GM12878 (cell line): ENCODE data around the gene RBM15.

Experiments used
- DPF2 ChIP-seq: fragments of 450-650 bp; IDR thresholded peaks from 2 replicates; pipeline ENCODE4 v1.6.1; 2017; ENCODE audit warnings: mild to moderate bottlenecking
- FOXM1 ChIP-seq: IDR thresholded peaks from 2 replicates; pipeline ENCODE4 v1.6.1; 2012; ENCODE audit warnings: low read depth, mild to moderate bottlenecking, inconsistent platforms, low read length, moderate library complexity
- MAX ChIP-seq: IDR thresholded peaks from 2 replicates; pipeline ENCODE4 v1.6.1; 2012; ENCODE audit warnings: low read depth, low read length, improper control_type of control experiment
- POLR2AphosphoS5 ChIP-seq: IDR thresholded peaks from 2 replicates; pipeline ENCODE4 v1.6.1; 2011; ENCODE audit warnings: mild to moderate bottlenecking, low read length, inconsistent platforms
- SP1 ChIP-seq: IDR thresholded peaks from one replicate; pipeline ENCODE4 v1.6.1; 2011; ENCODE audit warnings: low read depth, low read length
- YY1 ChIP-seq: IDR thresholded peaks from 2 replicates; pipeline ENCODE4 v1.6.1; 2011; ENCODE audit warnings: low read depth, mild to moderate bottlenecking, low read length
- ZZZ3 ChIP-seq: IDR thresholded peaks from 2 replicates; pipeline ENCODE4 v1.6.1; 2011; ENCODE audit warnings: low read depth; ENCODE audit not compliant: control insufficient read depth, insufficient read length
- TF ChIP-seq, protein P1 (sequence below), 3 experiments: IDR thresholded peaks in 2 of 3; conservative IDR thresholded peaks in 1 of 3; 2 replicates each; pipeline ENCODE4 v1.5.1; 2011; ENCODE audit warnings: low read depth in 3 of 3, low read length in 3 of 3, mild to moderate bottlenecking in 3 of 3, control low read depth in 2 of 3, moderate library complexity in 2 of 3, inconsistent platforms in 1 of 3, mixed read lengths in 1 of 3; ENCODE audit not compliant: control insufficient read depth in 2 of 3, insufficient read depth in 1 of 3; ENCODE audit errors: extremely low read depth in 1 of 3
- TF ChIP-seq, protein P2 (sequence below): IDR thresholded peaks from 2 replicates; pipeline ENCODE4 v1.6.1; 2011; ENCODE audit warnings: mild to moderate bottlenecking, low read depth, low read length, moderate library complexity; ENCODE audit not compliant: insufficient replicate concordance
- TF ChIP-seq, protein P3 (sequence below): fragments of 450-650 bp; IDR thresholded peaks from 2 replicates; pipeline ENCODE4 v1.6.1; 2018; ENCODE audit warnings: borderline replicate concordance, mild to moderate bottlenecking; ENCODE audit not compliant: partially characterized antibody

DNA sequence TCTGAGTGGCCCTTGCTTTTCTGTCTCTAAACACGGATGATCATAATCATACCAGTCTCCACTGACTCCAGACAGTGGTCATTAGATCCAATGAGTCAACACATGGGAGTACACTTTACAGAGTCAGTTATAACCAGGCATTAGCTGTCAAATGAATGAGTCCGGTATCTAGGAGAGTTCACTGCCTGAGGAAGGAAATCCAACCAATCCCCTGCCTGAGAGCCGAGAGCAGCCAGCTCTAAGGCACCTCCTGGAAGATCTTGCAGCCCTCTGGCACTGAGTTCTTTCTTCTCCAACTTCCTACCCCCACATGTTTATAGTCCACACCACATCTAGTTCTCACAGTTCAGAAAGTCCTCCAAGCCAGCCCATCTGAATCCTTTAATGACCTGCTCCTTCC is 29.4 kb upstream of the RBM15 start:
- TF ChIP-seq YY1: no peak
- TF ChIP-seq, protein P1, sequence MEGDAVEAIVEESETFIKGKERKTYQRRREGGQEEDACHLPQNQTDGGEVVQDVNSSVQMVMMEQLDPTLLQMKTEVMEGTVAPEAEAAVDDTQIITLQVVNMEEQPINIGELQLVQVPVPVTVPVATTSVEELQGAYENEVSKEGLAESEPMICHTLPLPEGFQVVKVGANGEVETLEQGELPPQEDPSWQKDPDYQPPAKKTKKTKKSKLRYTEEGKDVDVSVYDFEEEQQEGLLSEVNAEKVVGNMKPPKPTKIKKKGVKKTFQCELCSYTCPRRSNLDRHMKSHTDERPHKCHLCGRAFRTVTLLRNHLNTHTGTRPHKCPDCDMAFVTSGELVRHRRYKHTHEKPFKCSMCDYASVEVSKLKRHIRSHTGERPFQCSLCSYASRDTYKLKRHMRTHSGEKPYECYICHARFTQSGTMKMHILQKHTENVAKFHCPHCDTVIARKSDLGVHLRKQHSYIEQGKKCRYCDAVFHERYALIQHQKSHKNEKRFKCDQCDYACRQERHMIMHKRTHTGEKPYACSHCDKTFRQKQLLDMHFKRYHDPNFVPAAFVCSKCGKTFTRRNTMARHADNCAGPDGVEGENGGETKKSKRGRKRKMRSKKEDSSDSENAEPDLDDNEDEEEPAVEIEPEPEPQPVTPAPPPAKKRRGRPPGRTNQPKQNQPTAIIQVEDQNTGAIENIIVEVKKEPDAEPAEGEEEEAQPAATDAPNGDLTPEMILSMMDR (IDR thresholded peaks at IDR 0.05 in 2 of 3, conservative IDR thresholded peaks at IDR 0.05 in 1 of 3; ENCODE audit: control insufficient read depth in 2 of 3, extremely low read depth in 1 of 3, insufficient read depth in 1 of 3, low read depth in 3 of 3, low read length in 3 of 3): no peak
- TF ChIP-seq, protein P2, sequence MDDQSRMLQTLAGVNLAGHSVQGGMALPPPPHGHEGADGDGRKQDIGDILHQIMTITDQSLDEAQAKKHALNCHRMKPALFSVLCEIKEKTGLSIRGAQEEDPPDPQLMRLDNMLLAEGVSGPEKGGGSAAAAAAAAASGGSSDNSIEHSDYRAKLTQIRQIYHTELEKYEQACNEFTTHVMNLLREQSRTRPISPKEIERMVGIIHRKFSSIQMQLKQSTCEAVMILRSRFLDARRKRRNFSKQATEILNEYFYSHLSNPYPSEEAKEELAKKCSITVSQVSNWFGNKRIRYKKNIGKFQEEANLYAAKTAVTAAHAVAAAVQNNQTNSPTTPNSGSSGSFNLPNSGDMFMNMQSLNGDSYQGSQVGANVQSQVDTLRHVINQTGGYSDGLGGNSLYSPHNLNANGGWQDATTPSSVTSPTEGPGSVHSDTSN: no peak
- TF ChIP-seq SP1: no peak
- no peak for TF ChIP-seq DPF2
- TF ChIP-seq, protein P3, sequence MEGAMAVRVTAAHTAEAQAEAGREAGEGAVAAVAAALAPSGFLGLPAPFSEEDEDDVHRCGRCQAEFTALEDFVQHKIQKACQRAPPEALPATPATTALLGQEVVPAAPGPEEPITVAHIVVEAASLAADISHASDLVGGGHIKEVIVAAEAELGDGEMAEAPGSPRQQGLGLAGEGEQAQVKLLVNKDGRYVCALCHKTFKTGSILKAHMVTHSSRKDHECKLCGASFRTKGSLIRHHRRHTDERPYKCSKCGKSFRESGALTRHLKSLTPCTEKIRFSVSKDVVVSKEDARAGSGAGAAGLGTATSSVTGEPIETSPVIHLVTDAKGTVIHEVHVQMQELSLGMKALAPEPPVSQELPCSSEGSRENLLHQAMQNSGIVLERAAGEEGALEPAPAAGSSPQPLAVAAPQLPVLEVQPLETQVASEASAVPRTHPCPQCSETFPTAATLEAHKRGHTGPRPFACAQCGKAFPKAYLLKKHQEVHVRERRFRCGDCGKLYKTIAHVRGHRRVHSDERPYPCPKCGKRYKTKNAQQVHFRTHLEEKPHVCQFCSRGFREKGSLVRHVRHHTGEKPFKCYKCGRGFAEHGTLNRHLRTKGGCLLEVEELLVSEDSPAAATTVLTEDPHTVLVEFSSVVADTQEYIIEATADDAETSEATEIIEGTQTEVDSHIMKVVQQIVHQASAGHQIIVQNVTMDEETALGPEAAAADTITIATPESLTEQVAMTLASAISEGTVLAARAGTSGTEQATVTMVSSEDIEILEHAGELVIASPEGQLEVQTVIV: no peak
- no peak for TF ChIP-seq FOXM1
- no peak for TF ChIP-seq MAX
- TF ChIP-seq POLR2AphosphoS5: no peak
- no peak for TF ChIP-seq ZZZ3
